SKM-1 (cell line): ENCODE results near the gene EFCAB9.

Experiments
- DNase-seq: peaks from one replicate; lab custom pipeline; 2025; ENCODE audit not compliant: unreplicated experiment; lab: John Stamatoyannopoulos, UW

EFCAB9 gene

DNA sequence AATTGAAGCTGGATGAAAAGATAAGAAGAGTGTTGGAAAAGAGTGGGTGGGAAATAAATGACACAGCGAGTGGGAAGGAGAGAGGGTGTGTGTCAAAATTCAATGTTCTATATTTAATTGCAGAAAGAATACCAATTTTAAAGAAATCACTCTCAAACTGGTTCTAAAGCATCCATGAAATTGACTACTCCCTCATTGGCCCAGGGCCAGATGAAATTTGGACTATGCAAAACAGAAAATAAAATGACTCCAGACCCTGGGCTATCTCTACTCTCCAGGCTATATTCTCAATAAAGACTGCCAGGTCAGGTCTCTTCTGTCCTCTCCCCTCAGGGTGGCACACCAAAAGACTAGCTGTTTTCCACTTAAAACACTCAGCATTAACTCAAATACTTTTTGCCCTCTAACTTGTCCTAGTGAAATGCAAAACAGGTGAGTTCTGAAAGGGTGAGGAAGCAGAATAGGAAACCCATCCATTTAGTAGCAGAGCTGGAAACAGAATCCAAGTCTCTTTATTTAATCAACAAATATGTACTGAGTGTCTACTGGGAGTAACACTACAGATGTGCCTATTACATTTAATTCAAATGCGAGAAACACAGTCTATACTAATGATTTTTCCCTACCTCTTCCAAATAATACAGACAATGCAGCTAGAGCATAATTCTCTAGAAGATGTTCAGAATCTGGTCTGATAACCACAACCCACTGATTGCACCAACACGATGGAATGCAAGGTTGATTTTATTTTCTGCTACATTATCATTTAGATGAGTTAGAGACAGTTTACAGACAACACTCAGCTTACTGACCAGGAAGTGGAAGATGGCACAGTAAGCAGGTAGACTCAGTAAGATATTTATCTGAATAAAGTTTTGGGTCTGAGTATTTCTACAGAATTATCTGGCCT, 42.1 kb downstream of the EFCAB9 start:
- DNase-seq, result no peak

DNA sequence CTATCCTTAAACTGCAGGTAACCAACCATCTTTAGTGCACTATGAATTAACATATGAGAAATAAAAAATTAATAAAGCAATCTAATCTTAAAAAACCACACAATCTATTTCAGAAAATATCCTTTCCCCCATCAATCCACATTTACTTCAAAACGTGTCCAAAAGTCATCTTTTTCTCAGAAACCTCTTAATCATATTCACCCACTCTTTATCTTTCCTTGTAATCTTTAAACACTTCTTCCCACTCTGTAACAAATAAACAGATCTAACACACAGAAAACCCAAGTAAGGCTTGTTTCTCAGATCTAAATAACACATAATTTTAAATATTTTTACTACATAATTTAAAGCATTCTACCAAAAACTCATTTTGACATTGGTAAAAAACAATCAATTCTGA, 44.4 kb downstream of the EFCAB9 start:
- DNase-seq, result no peak

DNA sequence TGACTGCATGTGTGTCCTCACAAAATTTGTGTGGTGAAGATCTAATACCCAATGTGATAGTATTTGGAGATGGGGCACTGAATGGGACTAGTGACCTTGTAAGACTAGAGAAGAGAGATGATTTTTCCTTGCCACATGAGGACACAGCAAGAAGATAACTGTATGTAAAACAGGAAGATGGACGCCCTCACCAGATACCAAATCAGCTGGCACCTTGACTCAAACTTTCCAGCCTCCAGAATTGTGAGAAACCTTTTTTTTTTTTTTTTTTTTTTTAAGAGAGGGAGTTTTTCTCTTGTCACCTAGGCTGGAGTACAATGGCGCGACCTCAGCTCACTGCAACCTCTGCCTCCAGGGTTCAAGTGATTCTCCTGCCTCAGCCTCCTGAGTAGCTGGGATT, 49.3 kb downstream of the EFCAB9 start:
- no peak for DNase-seq

DNA sequence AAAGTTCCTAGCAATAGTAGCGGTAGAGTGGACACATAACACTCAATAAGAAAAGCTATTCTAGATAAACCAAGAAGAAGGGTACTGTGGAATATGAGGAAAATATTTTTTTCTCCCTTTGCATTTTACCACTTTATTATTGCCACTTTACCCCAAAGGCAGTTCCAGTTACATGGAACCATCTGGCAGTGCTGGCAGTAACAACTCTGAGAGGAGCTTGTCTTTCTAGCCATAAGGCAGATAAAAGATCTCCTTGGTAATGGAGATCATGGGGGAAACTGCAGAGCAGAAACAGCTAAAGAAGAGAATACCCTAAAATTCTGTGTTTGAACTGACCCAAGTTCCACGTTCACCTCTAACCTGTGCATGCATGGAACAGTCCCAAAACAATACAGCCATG, 51.1 kb downstream of the EFCAB9 start:
- DNase-seq, result no peak

DNA sequence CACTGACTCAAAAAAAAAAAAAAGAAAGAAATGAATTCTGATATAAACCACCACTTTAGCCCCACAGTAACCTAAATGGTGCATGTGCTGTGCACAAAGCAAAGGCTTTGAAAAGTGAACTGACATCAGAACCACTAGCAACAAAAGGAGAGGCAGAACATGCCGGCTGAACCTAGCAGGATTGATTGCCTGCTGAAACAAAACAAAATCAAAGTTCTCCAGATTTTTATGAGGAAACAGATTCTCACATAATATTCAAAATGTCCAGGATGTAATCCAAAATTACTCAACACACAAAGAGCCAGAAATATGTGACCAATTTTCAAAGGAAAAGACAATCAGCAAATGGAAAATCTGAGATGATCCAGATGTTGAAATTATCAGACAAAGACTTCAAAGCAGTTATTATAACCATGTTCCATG, 51.7 kb downstream of the EFCAB9 start:
- DNase-seq, result no peak

DNA sequence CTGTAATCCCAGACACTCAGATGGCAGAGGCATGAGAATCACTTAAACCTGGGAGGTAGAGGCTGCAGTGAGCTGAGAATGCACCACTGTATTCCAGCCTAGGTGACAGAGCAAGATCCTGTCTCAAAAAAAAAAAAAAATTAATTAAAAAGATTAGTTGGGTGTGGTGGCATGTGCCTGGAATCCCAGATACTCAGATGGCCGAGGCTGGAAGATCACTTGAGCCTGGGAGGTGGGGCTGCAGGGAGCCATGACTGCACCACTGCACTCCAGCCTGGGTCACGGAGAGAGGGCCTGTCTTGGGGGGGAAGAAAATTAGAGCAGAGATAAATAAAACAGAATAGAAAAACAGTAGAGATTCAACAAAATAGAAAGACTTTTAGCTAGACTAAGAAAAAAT, 54.7 kb downstream of the EFCAB9 start:
- no peak for DNase-seq

DNA sequence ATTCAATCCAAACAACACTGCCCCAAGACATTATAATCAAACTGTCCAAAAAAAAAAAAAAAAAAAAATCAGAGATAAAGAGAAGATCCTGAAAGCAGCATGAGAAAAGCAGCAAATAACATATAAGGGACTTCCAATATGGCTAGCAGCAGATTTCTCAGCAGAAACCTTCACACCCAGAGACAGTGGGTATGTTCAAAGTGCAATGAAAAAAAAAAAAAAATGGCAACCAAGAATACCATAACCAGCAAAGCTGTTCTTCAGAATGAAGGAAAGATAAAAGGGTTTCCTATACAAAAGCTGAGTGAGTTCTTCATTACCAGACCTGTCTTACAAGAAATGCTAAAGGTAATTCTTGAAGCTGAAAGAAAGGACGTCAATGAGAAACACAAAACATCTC, 57.4 kb downstream of the EFCAB9 start:
- no peak for DNase-seq

DNA sequence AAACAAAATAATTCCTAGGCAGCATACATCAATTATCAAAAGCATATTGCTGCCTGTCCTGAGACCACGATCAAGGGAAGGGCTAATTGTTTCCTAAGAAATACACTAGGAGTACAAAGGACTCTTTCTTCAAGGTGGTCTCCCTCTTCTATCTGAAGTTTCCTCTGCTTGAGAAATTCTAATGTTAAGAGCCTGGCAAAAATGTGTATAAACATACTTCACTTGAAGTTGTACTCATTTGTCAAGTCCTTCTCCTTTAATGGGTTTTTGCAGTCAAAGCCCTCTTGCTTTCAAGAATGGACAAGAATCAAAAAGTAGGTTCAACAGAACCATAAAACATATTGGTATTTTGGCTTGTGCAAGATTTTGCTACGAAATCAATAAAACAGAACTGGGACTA, 58.5 kb downstream of the EFCAB9 start:
- DNase-seq, result no peak
